ENCODE measurements around the gene SPATA17. TPM values are rescaled to one million over a fixed set of nuclear protein-coding genes. Genes with fewer than 3 reads are reported as not detected.

SPATA17 gene
- polyA plus RNA-seq, 1 of the 3 experiments (the other 2 are of a cell fraction) = 1.2 TPM

DNA sequence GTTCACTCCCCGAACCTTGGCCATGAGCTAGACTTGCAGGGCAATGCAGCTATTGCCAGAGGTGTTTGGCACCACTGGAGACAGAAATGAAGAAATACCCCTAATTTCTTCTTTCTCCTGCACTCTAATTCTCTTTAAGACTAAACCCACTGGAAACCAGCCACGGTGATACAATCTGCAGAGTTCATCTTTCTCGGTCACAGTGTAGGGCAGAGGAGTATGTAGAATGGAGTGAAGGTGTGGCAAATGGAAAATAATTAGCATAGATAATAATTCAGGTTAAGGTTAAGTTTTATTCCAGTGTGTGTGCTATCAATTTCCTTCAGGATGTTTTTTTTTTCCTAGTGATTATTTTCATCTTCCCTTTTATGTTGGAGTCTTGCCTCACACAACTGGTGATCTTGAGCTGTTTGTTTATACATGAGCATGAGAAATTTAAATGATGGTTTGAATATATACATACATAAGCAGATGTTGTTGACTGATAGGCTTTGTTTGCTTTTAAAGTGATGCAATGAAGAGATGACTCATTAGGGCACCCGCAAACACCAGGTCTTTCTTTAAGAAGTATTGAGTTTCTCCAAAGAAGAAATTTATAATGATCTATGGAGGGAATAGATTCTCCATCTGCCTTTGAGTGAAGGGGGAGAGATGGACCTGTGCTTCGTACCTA, 81.9 kb downstream of the SPATA17 start:
- ChIA-PET CTCF (no interaction called here), POLR2A (interaction anchor here (0.5 kb wide), 1 partner anchor 14 kb away, joined by 4 read pairs; no protein-coding TSS in a partner anchor)
- H3K4me3 ChIP-seq (ENCODE audit: low read depth in 2 of 2, low read length in 1 of 2) = no peak overlapping the region
- TF ChIP-seq, protein P1, sequence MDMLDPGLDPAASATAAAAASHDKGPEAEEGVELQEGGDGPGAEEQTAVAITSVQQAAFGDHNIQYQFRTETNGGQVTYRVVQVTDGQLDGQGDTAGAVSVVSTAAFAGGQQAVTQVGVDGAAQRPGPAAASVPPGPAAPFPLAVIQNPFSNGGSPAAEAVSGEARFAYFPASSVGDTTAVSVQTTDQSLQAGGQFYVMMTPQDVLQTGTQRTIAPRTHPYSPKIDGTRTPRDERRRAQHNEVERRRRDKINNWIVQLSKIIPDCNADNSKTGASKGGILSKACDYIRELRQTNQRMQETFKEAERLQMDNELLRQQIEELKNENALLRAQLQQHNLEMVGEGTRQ (IDR thresholded peaks at IDR 0.05; ENCODE audit: borderline replicate concordance, low read depth, low read length) = no peak
- TF ChIP-seq, protein P2, sequence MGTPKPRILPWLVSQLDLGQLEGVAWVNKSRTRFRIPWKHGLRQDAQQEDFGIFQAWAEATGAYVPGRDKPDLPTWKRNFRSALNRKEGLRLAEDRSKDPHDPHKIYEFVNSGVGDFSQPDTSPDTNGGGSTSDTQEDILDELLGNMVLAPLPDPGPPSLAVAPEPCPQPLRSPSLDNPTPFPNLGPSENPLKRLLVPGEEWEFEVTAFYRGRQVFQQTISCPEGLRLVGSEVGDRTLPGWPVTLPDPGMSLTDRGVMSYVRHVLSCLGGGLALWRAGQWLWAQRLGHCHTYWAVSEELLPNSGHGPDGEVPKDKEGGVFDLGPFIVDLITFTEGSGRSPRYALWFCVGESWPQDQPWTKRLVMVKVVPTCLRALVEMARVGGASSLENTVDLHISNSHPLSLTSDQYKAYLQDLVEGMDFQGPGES (IDR thresholded peaks at IDR 0.05; ENCODE audit: low read depth, low read length) = no peak
- TF ChIP-seq SIN3A (IDR thresholded peaks at IDR 0.05; ENCODE audit: borderline replicate concordance, low read depth, low read length) (no peak), RAD21 (IDR thresholded peaks at IDR 0.05; ENCODE audit: low read length) (no peak), FOSL2 (IDR thresholded peaks at IDR 0.05; ENCODE audit: borderline replicate concordance, low read depth) (no peak), ELF1 (IDR thresholded peaks at IDR 0.05) (no peak), EZH2phosphoT487 (IDR thresholded peaks at IDR 0.05; ENCODE audit: borderline replicate concordance, low read depth) (no peak), JUND (IDR thresholded peaks at IDR 0.05) (no peak), YY1 (IDR thresholded peaks at IDR 0.05; ENCODE audit: low read depth) (no peak), SMC3 (IDR thresholded peaks at IDR 0.05; ENCODE audit: low read depth, low read length) (no peak), FOXJ3 (CRISPR knock-in tag; IDR thresholded peaks at IDR 0.05) (no peak), TCF12 (IDR thresholded peaks at IDR 0.05) (no peak), NFIC (IDR thresholded peaks at IDR 0.05; ENCODE audit: borderline replicate concordance) (no peak), MEF2A (IDR thresholded peaks at IDR 0.05; ENCODE audit: borderline replicate concordance, low read depth) (no peak), GATA2 (CRISPR knock-in tag; IDR thresholded peaks at IDR 0.05) (no peak), RXRA (IDR thresholded peaks at IDR 0.05; ENCODE audit: borderline replicate concordance, low read depth) (no peak)
- TF ChIP-seq, protein P3, sequence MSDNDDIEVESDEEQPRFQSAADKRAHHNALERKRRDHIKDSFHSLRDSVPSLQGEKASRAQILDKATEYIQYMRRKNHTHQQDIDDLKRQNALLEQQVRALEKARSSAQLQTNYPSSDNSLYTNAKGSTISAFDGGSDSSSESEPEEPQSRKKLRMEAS (IDR thresholded peaks at IDR 0.05; ENCODE audit: low read depth) = no peak
- TF ChIP-seq, protein P4, sequence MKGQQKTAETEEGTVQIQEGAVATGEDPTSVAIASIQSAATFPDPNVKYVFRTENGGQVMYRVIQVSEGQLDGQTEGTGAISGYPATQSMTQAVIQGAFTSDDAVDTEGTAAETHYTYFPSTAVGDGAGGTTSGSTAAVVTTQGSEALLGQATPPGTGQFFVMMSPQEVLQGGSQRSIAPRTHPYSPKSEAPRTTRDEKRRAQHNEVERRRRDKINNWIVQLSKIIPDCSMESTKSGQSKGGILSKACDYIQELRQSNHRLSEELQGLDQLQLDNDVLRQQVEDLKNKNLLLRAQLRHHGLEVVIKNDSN (IDR thresholded peaks at IDR 0.05; ENCODE audit: borderline replicate concordance, low read depth) = no peak
- TF ChIP-seq, protein P5, sequence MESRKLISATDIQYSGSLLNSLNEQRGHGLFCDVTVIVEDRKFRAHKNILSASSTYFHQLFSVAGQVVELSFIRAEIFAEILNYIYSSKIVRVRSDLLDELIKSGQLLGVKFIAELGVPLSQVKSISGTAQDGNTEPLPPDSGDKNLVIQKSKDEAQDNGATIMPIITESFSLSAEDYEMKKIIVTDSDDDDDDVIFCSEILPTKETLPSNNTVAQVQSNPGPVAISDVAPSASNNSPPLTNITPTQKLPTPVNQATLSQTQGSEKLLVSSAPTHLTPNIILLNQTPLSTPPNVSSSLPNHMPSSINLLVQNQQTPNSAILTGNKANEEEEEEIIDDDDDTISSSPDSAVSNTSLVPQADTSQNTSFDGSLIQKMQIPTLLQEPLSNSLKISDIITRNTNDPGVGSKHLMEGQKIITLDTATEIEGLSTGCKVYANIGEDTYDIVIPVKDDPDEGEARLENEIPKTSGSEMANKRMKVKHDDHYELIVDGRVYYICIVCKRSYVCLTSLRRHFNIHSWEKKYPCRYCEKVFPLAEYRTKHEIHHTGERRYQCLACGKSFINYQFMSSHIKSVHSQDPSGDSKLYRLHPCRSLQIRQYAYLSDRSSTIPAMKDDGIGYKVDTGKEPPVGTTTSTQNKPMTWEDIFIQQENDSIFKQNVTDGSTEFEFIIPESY (IDR thresholded peaks at IDR 0.05; ENCODE audit: borderline replicate concordance, low read depth) = no peak
- TF ChIP-seq, protein P6, sequence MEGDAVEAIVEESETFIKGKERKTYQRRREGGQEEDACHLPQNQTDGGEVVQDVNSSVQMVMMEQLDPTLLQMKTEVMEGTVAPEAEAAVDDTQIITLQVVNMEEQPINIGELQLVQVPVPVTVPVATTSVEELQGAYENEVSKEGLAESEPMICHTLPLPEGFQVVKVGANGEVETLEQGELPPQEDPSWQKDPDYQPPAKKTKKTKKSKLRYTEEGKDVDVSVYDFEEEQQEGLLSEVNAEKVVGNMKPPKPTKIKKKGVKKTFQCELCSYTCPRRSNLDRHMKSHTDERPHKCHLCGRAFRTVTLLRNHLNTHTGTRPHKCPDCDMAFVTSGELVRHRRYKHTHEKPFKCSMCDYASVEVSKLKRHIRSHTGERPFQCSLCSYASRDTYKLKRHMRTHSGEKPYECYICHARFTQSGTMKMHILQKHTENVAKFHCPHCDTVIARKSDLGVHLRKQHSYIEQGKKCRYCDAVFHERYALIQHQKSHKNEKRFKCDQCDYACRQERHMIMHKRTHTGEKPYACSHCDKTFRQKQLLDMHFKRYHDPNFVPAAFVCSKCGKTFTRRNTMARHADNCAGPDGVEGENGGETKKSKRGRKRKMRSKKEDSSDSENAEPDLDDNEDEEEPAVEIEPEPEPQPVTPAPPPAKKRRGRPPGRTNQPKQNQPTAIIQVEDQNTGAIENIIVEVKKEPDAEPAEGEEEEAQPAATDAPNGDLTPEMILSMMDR (IDR thresholded peaks at IDR 0.05) = no peak
- H3K79me2 ChIP-seq (ENCODE audit: insufficient read depth) = no peaks in the 10 kb centered on the region
- H3K27ac ChIP-seq (ENCODE audit: low read depth in 2 of 2, low read length in 1 of 2) = no peak overlapping the region
- no peaks in the 10 kb centered on the region for H4K20me1 ChIP-seq (ENCODE audit: insufficient read depth)
- H3K4me1 ChIP-seq (ENCODE audit: control insufficient read depth in 1 of 2, insufficient read depth in 2 of 2, low read depth in 1 of 2, low read length in 1 of 2) = no peaks in the 10 kb centered on the region
- no peaks in the 10 kb centered on the region for H3K9me2 ChIP-seq
- DNase-seq = no peak
- no peak overlapping the region for H3K9ac ChIP-seq
- H3K36me3 ChIP-seq (replicated peaks in 1 of 2; ENCODE audit: control insufficient read depth in 1 of 2, insufficient read depth in 2 of 2, low read length in 1 of 2) = no peaks in the 10 kb centered on the region
- 88% methylated on average over 5 of the region's 5 CpGs for WGBS (ENCODE audit: low lambda C conversion rate)
- H3K9me3 ChIP-seq = no peaks in the 10 kb centered on the region
- no peak overlapping the region for H2AFZ ChIP-seq (ENCODE audit: low read depth)
- no peaks in the 10 kb centered on the region for H3F3A ChIP-seq (replicated peaks; ENCODE audit: insufficient read depth)
- H3K27me3 ChIP-seq (ENCODE audit: insufficient read depth) = no peaks in the 10 kb centered on the region
- H3K4me2 ChIP-seq = no peak overlapping the region
